Measurements from ENCODE around the gene TBC1D22A.

Gene TBC1D22A

GRCh38 chr22:47149976-47150375, 387.5 kb downstream of the TBC1D22A start:
- DNase-seq = no peak

- no peak for DNase-seq
Observed at GRCh38 chr22:47150426-47150825, 388.0 kb downstream of the TBC1D22A start.

- no peak for DNase-seq
Observed at GRCh38 chr22:47151064-47151463, 388.6 kb downstream of the TBC1D22A start.

GRCh38 chr22:47151490-47151889, 389.0 kb downstream of the TBC1D22A start:
- no peak for DNase-seq

- no peak for DNase-seq
Observed at GRCh38 chr22:47152236-47152635, 389.8 kb downstream of the TBC1D22A start.

- no peak for DNase-seq
Observed at GRCh38 chr22:47152938-47153337, 390.5 kb downstream of the TBC1D22A start.

GRCh38 chr22:47153854-47154525, 391.5 kb downstream of the TBC1D22A start:
- DNase-seq = no peak

- no peak for DNase-seq
Observed at GRCh38 chr22:47154621-47155081, 392.2 kb downstream of the TBC1D22A start.

GRCh38 chr22:47155131-47155885, 392.9 kb downstream of the TBC1D22A start:
- DNase-seq = no peak

- DNase-seq = no peak
Observed at GRCh38 chr22:47155912-47156311, 393.5 kb downstream of the TBC1D22A start.

GRCh38 chr22:47156352-47157092, 394.1 kb downstream of the TBC1D22A start:
- no peak for DNase-seq

- DNase-seq = no peak
Observed at GRCh38 chr22:47157093-47157420, 394.6 kb downstream of the TBC1D22A start.

- DNase-seq = no peak
Observed at GRCh38 chr22:47157486-47158270, 395.2 kb downstream of the TBC1D22A start.

- no peak for DNase-seq
Observed at GRCh38 chr22:47158457-47158856, 396.0 kb downstream of the TBC1D22A start.

GRCh38 chr22:47159592-47159991, 397.1 kb downstream of the TBC1D22A start:
- DNase-seq = no peak

GRCh38 chr22:47160141-47160541, 397.7 kb downstream of the TBC1D22A start:
- DNase-seq = no peak

- no peak for DNase-seq
Observed at GRCh38 chr22:47160781-47161520, 398.5 kb downstream of the TBC1D22A start.

- no peak for DNase-seq
Observed at GRCh38 chr22:47161631-47162030, 399.2 kb downstream of the TBC1D22A start.

- DNase-seq = no peak
Observed at GRCh38 chr22:47162865-47163264, 400.4 kb downstream of the TBC1D22A start.

GRCh38 chr22:47163481-47163855, 401.0 kb downstream of the TBC1D22A start:
- no peak for DNase-seq

- no peak for DNase-seq
Observed at GRCh38 chr22:47163856-47164513, 401.5 kb downstream of the TBC1D22A start.
